HG03175 (cell line): Measurements from ENCODE around the gene SLC11A2.
"Not testable (repeated sequence)": the region's sequence is repeated elsewhere in the genome, so short reads cannot be mapped to it uniquely, and the experiment has no call there.

Source experiments
- ATAC-seq: cut with Tn5 transposase; IDR thresholded peaks from one replicate; pipeline ENCODE4 v1.9.1; 2021; ENCODE audit warnings: mild to moderate bottlenecking, moderate library complexity; ENCODE audit not compliant: unreplicated experiment

SLC11A2 gene

GRCh38 chr12:51027342-51027835, 1.2 kb upstream of the SLC11A2 start:
- ATAC-seq: no peak

- ATAC-seq: peak; percentile 11
These were observed 797 bp downstream of the SLC11A2 start for GRCh38 chr12:51025338-51025835.

GRCh38 chr12:51023625-51024382, 2.4 kb downstream of the SLC11A2 start:
- no peak for ATAC-seq

GRCh38 chr12:51021694-51022093, 4.5 kb downstream of the SLC11A2 start:
- no peak for ATAC-seq

DNA sequence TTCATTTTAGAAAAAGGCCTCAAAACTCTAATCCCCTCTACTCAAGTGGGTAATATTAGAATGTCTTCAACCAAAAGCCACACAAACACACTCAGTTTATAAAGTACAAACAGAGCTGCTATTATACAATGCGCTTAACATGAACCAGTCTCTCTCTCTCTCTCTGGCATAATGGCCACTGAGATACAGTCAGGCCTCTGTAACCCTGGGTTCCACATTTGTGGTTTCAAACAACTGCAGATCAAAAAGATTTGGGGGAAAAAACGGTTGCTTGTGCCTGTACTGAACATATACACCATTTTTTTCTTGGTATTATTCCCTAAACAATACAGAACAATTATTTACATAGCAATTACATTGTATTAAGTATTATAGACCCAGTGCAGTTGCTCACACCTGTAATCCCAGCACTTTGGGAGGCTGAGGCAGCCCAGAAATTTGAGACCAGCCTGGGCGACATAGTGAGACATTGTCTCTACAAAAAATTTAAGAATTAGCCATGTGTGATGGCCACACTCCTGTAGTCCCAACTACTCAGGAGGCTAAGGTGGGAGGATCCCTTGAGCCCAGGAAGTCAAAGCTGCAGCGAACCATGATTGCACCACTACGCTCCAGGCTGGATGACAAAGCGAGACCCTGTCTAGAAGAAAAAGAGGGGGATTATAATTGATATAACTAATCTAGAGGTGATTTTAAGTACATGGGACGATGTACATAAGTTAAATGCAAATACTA, 5.6 kb downstream of the SLC11A2 start:
- ATAC-seq: no peak

- ATAC-seq: no peak
These were observed 6.3 kb downstream of the SLC11A2 start for GRCh38 chr12:51019927-51020326.

DNA sequence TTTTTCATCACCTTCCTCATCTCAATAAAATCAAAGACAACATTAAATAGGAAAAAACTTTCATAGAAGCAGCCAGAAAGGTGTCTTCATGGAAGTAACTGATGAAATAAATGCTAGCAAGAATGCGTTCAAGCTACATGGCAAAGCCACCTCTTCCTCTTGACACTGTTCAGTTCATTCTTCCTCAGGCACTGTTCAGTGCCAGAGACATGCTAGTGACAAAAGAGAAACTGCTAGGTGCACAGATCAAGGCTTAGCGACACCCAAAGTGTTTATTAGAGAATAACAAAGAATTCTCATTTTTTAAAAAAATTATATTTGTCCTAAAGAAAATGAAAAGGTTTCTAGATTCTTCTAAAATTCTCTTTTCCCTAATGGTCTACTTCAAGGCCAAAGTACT, 7.2 kb downstream of the SLC11A2 start:
- ATAC-seq: no peak

DNA sequence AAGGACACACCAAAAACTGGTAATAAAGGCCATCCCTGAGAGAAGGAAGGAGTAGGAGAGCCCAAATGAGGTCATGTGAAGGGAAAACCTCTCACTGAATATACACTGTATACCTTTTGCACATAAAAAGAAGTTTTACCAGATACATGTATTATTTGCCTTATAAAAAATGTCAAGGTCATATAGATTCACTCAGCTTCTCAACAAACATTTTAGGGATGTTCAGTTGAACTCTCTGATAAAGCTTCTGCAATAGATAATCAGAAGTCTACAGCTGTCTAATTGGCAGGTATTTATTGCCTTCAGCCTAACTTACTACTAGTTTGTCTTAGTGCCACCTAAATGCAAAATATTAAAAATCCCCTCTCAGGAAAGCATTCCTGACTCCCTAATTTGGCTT, 8.7 kb downstream of the SLC11A2 start:
- no peak for ATAC-seq

- ATAC-seq: not testable (repeated sequence)
These were observed 11.7 kb downstream of the SLC11A2 start for GRCh38 chr12:51014467-51014866.

DNA sequence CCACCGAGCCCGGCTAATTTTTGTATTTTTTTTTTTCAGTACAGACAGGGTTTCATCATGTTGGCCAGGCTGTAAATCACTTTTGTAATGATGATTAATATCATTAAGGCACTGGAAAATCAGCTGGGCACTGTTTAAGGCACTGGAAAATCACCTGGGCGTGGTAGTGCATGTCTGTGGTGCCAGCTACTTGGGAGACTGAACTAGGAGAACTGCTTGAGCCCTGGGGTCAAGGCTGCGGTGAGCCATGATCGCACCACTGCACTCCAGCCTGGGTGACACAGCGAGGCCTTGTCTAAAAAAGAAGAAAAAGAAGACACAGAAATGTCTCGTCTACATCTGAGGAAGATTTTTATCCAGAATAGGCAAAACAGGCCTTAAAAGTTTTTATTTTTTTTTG, 12.7 kb downstream of the SLC11A2 start:
- no peak for ATAC-seq

DNA sequence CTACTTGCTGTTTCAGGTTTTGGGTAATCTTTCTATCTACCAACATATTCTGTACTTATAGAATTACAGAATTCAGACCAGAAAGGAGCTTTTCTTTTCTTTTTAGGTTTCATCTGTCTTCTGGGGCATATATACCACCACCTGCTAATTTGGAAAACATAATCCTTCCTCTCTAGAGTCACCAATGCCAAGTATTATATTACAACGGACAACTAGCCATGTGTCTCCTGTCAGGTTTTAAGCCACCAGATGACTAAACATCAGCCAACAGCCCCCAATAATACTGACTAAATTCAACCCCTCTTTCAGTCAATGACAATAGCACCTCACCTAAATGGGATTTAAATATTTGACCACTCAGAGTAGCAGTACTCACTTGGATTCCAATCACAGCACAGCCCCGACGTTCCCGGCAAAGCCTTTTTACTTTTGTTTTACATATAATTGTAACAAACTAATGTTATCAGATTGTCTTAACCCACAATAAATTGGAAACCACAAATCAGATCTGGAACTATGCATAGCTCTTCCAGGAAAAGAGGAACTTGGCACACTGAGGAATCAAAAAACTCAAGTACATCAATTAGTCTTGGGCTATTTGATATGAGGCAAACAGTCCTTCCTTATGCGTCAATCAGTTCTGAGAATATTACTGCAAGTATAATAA, 13.5 kb downstream of the SLC11A2 start:
- no peak for ATAC-seq

- ATAC-seq: no peak
These were observed 14.2 kb downstream of the SLC11A2 start for GRCh38 chr12:51011955-51012354.

GRCh38 chr12:51009056-51009440, 17.1 kb downstream of the SLC11A2 start:
- no peak for ATAC-seq

- no peak for ATAC-seq
These were observed 17.7 kb downstream of the SLC11A2 start for GRCh38 chr12:51008329-51009055.

GRCh38 chr12:51005671-51006070, 20.5 kb downstream of the SLC11A2 start:
- ATAC-seq: no peak

DNA sequence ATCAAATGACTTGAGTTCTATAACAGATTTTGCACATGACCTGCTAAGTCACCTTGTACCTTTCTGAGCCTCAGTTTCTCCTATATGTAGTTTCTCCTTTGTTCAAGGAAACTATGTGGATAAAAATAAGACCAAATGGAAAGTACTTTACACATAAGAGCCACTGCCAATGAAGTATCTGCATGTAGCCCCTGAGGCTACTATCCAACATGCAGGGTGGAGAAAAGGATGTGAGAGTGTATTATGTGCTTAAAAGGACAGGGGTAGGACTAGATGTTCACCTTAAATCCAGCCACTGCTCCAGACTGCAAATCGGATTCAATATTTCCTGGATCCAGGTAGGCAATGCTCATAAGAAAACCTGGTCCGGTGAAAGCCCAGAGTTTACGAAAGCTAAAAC, 21.2 kb downstream of the SLC11A2 start:
- no peak for ATAC-seq

DNA sequence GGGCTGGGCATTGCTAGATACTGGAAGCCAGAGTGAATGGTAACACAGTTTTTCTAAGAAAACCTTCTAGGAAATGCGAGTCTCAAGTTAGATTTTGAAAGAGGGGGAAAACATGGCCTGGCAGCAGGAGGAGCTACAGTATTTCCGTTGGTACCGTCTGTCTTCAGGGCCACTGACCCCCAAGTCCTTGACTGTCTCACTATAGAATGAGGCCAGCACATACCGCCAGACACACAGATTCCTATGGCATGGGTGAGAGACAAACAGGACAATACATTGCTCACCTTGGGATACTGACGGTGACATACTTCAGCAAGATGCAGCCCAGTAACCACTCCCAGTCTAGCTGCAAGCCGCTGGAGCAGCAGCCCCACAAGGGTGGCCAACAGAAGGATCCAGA, 21.7 kb downstream of the SLC11A2 start:
- ATAC-seq: no peak

GRCh38 chr12:51001799-51002198, 24.4 kb downstream of the SLC11A2 start:
- ATAC-seq: no peak

DNA sequence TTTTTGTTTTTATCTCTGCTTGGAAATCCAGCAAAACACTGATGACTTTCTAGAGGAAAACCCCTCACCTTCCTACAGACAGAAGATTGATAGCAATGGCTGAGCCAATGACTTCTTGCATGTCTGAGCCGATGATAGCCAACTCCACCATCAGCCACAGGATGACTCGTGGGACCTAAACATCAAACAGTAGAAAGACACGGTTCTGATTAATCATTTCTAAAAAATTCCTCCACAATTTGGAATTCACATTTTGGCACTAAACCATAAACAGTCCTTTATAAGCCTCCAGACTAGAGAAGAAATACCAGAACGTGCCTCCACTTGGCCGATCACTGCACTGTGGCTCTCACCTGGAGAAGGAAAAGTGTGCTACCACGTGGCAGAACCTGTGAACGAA, 25.9 kb downstream of the SLC11A2 start:
- ATAC-seq: no peak

- ATAC-seq: no peak
These were observed 27.1 kb downstream of the SLC11A2 start for GRCh38 chr12:50999093-50999492.

GRCh38 chr12:50992819-50993218, 33.4 kb downstream of the SLC11A2 start:
- ATAC-seq: no peak
